WTC11 (cell line): ENCODE results near the gene ZNF841. TPM values are rescaled to one million over a fixed set of nuclear protein-coding genes. Genes with fewer than 3 reads are reported as not detected.

Experiments used
- ATAC-seq: fragments of 200-7000 bp; cut with Tn5 transposase; 2 replicates; pipeline ENCODE4 v1.10.0; 2021; ENCODE audit warnings: mild to moderate bottlenecking, moderate library complexity
- CTCF ChIA-PET: fragments of 300-600 bp; sonication (Branson Sonifier 250); formaldehyde crosslinking; loops from one replicate; lab custom pipeline; 2021; ENCODE audit warnings: antibody characterized with exemption; lab: Charles Lee
- POLR2A ChIA-PET: fragments of 350-600 bp; sonication (Branson Sonifier 250); formaldehyde crosslinking; loops from one replicate; lab custom pipeline; 2021; ENCODE audit warnings: antibody characterized with exemption; lab: Charles Lee
- DNase-seq: peaks from one replicate; pipeline ENCODE4 v3.0.0; 2021; ENCODE audit warnings: low spot score
- H3K27ac Mint-ChIP-seq: 2 replicates; pipeline ENCODE4 v1.8.0; 2021; ENCODE audit warnings: mixed read lengths
- H3K27me3 Mint-ChIP-seq: 2 replicates; pipeline ENCODE4 v1.8.0; 2021; ENCODE audit warnings: low read depth, mild to moderate bottlenecking, moderate library complexity, mixed read lengths
- H3K36me3 Mint-ChIP-seq: 2 replicates; pipeline ENCODE4 v1.8.0; 2021; ENCODE audit warnings: mixed read lengths
- H3K4me1 Mint-ChIP-seq: 2 replicates; pipeline ENCODE4 v1.8.0; 2022; ENCODE audit warnings: mixed read lengths
- H3K4me3 Mint-ChIP-seq: 2 replicates; pipeline ENCODE4 v1.8.0; 2021; ENCODE audit warnings: mild to moderate bottlenecking, moderate library complexity, mixed read lengths
- H3K9me3 Mint-ChIP-seq: 2 replicates; pipeline ENCODE4 v1.8.0; 2021; ENCODE audit warnings: mixed read lengths
- ATF1 ChIP-seq: sonication (generic); formaldehyde crosslinking; IDR thresholded peaks from 2 replicates; pipeline ENCODE4 v1.8.1; 2023; ENCODE audit warnings: mild to moderate bottlenecking, moderate library complexity, missing genetic modification reagents
- ATF2 ChIP-seq: sonication (generic); formaldehyde crosslinking; IDR thresholded peaks from 2 replicates; pipeline ENCODE4 v1.8.1; 2022; ENCODE audit warnings: low read depth, missing genetic modification reagents, borderline replicate concordance
- ATF6 ChIP-seq: sonication (generic); formaldehyde crosslinking; IDR thresholded peaks from 2 replicates; pipeline ENCODE4 v1.8.1; 2023; ENCODE audit warnings: mild to moderate bottlenecking, missing genetic modification reagents
- E2F4 ChIP-seq: sonication (generic); formaldehyde crosslinking; IDR thresholded peaks from 2 replicates; pipeline ENCODE4 v1.8.1; 2022; ENCODE audit warnings: low read depth, mild to moderate bottlenecking, moderate library complexity, missing genetic modification reagents, borderline replicate concordance
- E2F5 ChIP-seq: sonication (generic); formaldehyde crosslinking; IDR thresholded peaks from 2 replicates; pipeline ENCODE4 v1.8.1; 2022; ENCODE audit warnings: mild to moderate bottlenecking, moderate library complexity, missing genetic modification reagents
- EMX1 ChIP-seq: fragments of 250-450 bp; sonication (Bioruptor Pico); IDR thresholded peaks from 2 replicates; pipeline ENCODE4 v1.8.0; 2021; ENCODE audit warnings: mild to moderate bottlenecking
- ERG ChIP-seq: fragments of 250-450 bp; sonication (Bioruptor Pico); IDR thresholded peaks from 2 replicates; pipeline ENCODE4 v1.8.0; 2021; ENCODE audit warnings: mild to moderate bottlenecking
- GABPB1 ChIP-seq: sonication (generic); formaldehyde crosslinking; IDR thresholded peaks from 2 replicates; pipeline ENCODE4 v1.8.1; 2023; ENCODE audit warnings: mild to moderate bottlenecking, missing genetic modification reagents
- MXD4 ChIP-seq: fragments of 250-450 bp; sonication (Bioruptor Pico); IDR thresholded peaks from 2 replicates; pipeline ENCODE4 v1.8.0; 2021; ENCODE audit warnings: mild to moderate bottlenecking, moderate library complexity, borderline replicate concordance
- MYBL2 ChIP-seq: sonication (generic); formaldehyde crosslinking; IDR thresholded peaks from 2 replicates; pipeline ENCODE4 v1.8.1; 2023; ENCODE audit warnings: mild to moderate bottlenecking, moderate library complexity, missing genetic modification reagents
- NFATC4 ChIP-seq: fragments of 250-450 bp; sonication (Bioruptor Pico); IDR thresholded peaks from 2 replicates; pipeline ENCODE4 v1.9.0; 2021; ENCODE audit warnings: mild to moderate bottlenecking
- OVOL2 ChIP-seq: fragments of 250-450 bp; sonication (Bioruptor Pico); IDR thresholded peaks from 2 replicates; pipeline ENCODE4 v1.9.0; 2021; ENCODE audit warnings: mild to moderate bottlenecking, borderline replicate concordance
- SOX15 ChIP-seq: fragments of 250-450 bp; sonication (Bioruptor Pico); IDR thresholded peaks from 2 replicates; pipeline ENCODE4 v1.9.0; 2021; ENCODE audit warnings: mild to moderate bottlenecking
- USF1 ChIP-seq: sonication (generic); formaldehyde crosslinking; IDR thresholded peaks from 2 replicates; pipeline ENCODE4 v1.8.0; 2022; ENCODE audit warnings: mild to moderate bottlenecking, missing genetic modification reagents
- USF2 ChIP-seq: sonication (generic); formaldehyde crosslinking; IDR thresholded peaks from 2 replicates; pipeline ENCODE4 v1.8.1; 2023; ENCODE audit warnings: mild to moderate bottlenecking, missing genetic modification reagents, moderate library complexity
- ZMAT4 ChIP-seq: fragments of 250-450 bp; sonication (Bioruptor Pico); IDR thresholded peaks from 2 replicates; pipeline ENCODE4 v1.9.0; 2021; ENCODE audit warnings: mild to moderate bottlenecking
- ZNF219 ChIP-seq: sonication (generic); formaldehyde crosslinking; IDR thresholded peaks from 2 replicates; pipeline ENCODE4 v1.8.0; 2023; ENCODE audit warnings: missing genetic modification reagents, mild to moderate bottlenecking, borderline replicate concordance
- ZNF396 ChIP-seq: fragments of 250-450 bp; sonication (Bioruptor Pico); IDR thresholded peaks from 2 replicates; pipeline ENCODE4 v1.8.0; 2021; ENCODE audit warnings: mild to moderate bottlenecking, moderate library complexity, borderline replicate concordance
- ZNF512 ChIP-seq: sonication (generic); formaldehyde crosslinking; IDR thresholded peaks from 2 replicates; pipeline ENCODE4 v1.8.1; 2022; ENCODE audit warnings: missing genetic modification reagents, borderline replicate concordance
- ZNF671 ChIP-seq: fragments of 250-450 bp; sonication (Bioruptor Pico); IDR thresholded peaks from 2 replicates; pipeline ENCODE4 v1.8.0; 2021; ENCODE audit warnings: mild to moderate bottlenecking
- ZSCAN18 ChIP-seq: fragments of 250-450 bp; sonication (Bioruptor Pico); IDR thresholded peaks from 2 replicates; pipeline ENCODE4 v2.1.2; 2022; ENCODE audit warnings: mild to moderate bottlenecking, moderate library complexity
- total RNA-seq: library from RNA; stranded (reverse); gene quantifications from 3 replicates; pipeline ENCODE4 v1.2.3, GENCODE V29; 2021

The ZNF841 gene
- total RNA-seq, 1 experiment from 2014 or later = 27.9 TPM

- TF ChIP-seq ZNF512 (CRISPR knock-in tag) (0 out of 2 replicates have a peak, but pooled peaks have one; percentile 60), USF1 (CRISPR knock-in tag) (peak; percentile 83), USF2 (CRISPR knock-in tag) (peak; percentile 80), E2F5 (CRISPR knock-in tag) (no peak)
Observed at GRCh38 chr19:52138278-52138982, 42.9 kb upstream of the ZNF841 start (continued).

GRCh38 chr19:52120286-52120685 is 24.7 kb upstream of the ZNF841 start:
- TF ChIP-seq OVOL2 (CRISPR knock-in tag) (no peak), ZSCAN18 (CRISPR knock-in tag) (no peak), E2F4 (no peak), ERG (CRISPR knock-in tag) (no peak), ZNF671 (no peak), ATF1 (CRISPR knock-in tag) (no peak), ZMAT4 (no peak), NFATC4 (CRISPR knock-in tag) (no peak)
- no peaks in the 10 kb centered on the region for H3K4me1 Mint-ChIP-seq
- no peak overlapping the region for H3K4me3 Mint-ChIP-seq
- DNase-seq (no peak), ATAC-seq (no peak)
- POLR2A ChIA-PET = no interaction called here
- CTCF ChIA-PET = no interaction called here
- peaks cover 97% of the 10 kb centered on the region for H3K36me3 Mint-ChIP-seq
- H3K9me3 Mint-ChIP-seq = peaks cover 82% of the 10 kb centered on the region
- no peak overlapping the region for H3K27ac Mint-ChIP-seq
- peaks cover 16% of the 10 kb centered on the region for H3K27me3 Mint-ChIP-seq

GRCh38 chr19:52115526-52116053 is 20.0 kb upstream of the ZNF841 start:
- ATAC-seq (no peak), DNase-seq (no peak)
- Mint-ChIP-seq H3K4me3 (no peak overlapping the region), H3K27me3 (peaks cover 44% of the 10 kb centered on the region), H3K4me1 (no peaks in the 10 kb centered on the region), H3K36me3 (peaks cover 95% of the 10 kb centered on the region), H3K27ac (no peak overlapping the region), H3K9me3 (peaks cover 95% of the 10 kb centered on the region)
- POLR2A ChIA-PET = no interaction called here
- CTCF ChIA-PET = no interaction called here
- TF ChIP-seq NFATC4 (CRISPR knock-in tag) (no peak), MYBL2 (no peak), EMX1 (CRISPR knock-in tag) (no peak), ATF6 (CRISPR knock-in tag) (no peak), ATF2 (CRISPR knock-in tag) (no peak), ZNF396 (CRISPR knock-in tag) (no peak), SOX15 (CRISPR knock-in tag) (no peak), MXD4 (CRISPR knock-in tag) (no peak), GABPB1 (no peak), ZNF219 (no peak)
